ENCODE results near the gene CAMTA2. TPM values are rescaled to one million over a fixed set of nuclear protein-coding genes. Genes with fewer than 3 reads are reported as not detected.

Gene CAMTA2
- total and polyA plus RNA-seq, 2 donors = 2.8 to 51.5 TPM

DNA sequence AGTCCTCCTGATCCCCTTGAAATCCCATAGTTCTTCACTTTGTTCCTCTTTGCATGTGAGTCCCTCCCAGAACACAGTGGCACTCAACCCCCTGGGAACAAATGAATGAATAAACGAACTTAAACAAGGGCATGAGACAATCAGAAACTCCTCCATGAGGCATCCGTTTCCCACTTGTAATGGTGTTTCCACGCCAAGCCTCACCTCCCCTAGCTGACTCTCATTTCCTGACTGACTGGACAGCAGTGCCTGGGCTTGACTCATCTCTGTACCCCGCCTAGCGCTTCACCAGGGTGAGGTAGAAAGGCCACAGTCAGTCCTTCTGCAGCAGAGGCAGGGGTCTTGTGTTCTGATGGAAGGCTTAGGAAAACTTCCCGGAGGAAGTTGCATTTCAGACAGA, 24.5 kb upstream of the CAMTA2 start:
- Histone ChIP-seq H3K9me3 (ENCODE audit: control insufficient read depth in 2 of 2, insufficient read depth in 1 of 2, low read length in 1 of 2) (no peaks in the 10 kb centered on the region), H3K27ac (ENCODE audit: low read depth in 1 of 2, low read length in 1 of 2) (no peak overlapping the region), H3K36me3 (ENCODE audit: control insufficient read depth in 2 of 2, insufficient read depth in 2 of 2, low read length in 1 of 2) (peaks cover 29% of the 10 kb centered on the region in 2 donors), H3K4me3 (ENCODE audit: low read length in 2 of 2) (no peak overlapping the region), H3K27me3 (ENCODE audit: control insufficient read depth in 2 of 2, insufficient read depth in 1 of 2, low read length in 1 of 2) (no peaks in the 10 kb centered on the region), H3K4me1 (ENCODE audit: control insufficient read depth in 2 of 2, insufficient read depth in 2 of 2, low read length in 2 of 2) (peaks cover 0 to 8% of the 10 kb centered on the region in 2 donors)
- no peak for DNase-seq (ENCODE audit: low read depth in 6 of 9, low spot score in 9 of 9)
- WGBS = 93% methylated on average over 6 of the region's 6 CpGs

DNA sequence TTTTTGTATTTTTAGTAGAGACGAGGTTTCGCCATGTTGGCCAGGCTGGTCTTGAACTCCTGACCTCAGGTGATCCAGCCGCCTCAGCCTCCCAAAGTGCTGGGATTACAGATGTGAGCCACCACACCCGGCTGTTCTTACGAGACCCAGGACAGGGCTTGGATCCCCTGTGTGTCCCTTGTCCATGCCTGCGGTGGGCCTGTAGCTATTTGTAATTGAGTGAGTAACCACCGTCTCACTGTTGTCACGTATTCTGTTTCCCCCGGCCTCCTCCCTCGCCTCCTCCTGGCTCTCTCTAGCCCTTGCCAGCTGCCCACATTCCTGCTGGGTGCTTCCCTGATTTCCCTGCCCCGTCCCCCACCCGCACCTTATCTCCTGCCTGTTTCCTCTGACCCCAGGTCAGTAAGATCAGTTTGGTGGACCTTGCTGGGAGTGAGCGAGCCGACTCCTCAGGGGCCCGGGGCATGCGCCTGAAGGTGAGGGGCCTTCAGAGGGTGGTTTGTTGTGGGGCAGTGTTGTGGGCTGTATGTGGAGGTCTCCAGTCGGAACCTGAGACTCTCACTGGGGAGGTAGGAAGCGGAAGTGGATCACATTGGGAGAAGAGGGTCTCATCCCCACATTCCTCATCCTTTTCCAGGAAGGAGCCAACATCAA, 15.9 kb upstream of the CAMTA2 start:
- H3K9me3 ChIP-seq (ENCODE audit: control insufficient read depth in 2 of 2, insufficient read depth in 1 of 2, low read length in 1 of 2) = no peaks in the 10 kb centered on the region
- H3K27ac ChIP-seq (ENCODE audit: low read depth in 1 of 2, low read length in 1 of 2) = no peak overlapping the region
- H3K27me3 ChIP-seq (ENCODE audit: control insufficient read depth in 2 of 2, insufficient read depth in 1 of 2, low read length in 1 of 2) = peaks cover 0 to 9% of the 10 kb centered on the region in 2 donors
- H3K36me3 ChIP-seq (ENCODE audit: control insufficient read depth in 2 of 2, insufficient read depth in 2 of 2, low read length in 1 of 2) = peaks cover 43 to 44% of the 10 kb centered on the region in 2 donors
- no peak overlapping the region for H3K4me3 ChIP-seq (ENCODE audit: low read length in 2 of 2)
- no peak for DNase-seq (ENCODE audit: low read depth in 6 of 9, low spot score in 9 of 9)
- WGBS = 97% methylated on average over 18 of the region's 18 CpGs
- H3K4me1 ChIP-seq (ENCODE audit: control insufficient read depth in 2 of 2, insufficient read depth in 2 of 2, low read length in 2 of 2) = peaks cover 8 to 9% of the 10 kb centered on the region in 2 donors

DNA sequence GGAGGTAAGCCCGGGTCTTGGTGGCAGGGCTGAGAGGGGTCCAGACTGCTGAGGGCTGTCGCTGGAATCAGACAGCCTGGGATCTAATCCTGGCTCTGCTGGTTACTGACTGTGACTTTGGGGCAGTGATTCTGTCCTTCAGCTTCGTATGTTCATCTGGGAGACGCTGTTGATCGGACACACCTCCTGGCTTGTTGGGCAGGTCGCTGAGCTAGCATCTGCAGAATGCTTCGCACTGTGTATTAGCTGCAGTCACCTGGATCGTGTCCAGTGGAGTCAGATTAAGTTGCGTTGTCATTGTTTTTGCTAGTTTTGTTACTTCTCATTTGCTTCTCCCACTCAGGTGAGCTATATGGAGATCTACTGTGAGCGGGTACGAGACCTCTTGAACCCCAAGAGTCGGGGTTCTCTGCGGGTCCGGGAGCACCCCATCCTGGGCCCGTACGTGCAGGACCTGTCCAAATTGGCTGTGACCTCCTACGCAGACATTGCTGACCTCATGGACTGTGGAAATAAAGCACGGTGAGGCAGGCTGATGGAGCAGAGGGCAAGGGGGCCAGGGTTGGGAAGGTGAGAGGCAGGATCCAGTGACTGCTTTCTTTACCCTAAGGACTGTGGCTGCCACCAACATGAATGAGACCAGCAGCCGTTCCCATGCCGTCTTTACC, 14.8 kb upstream of the CAMTA2 start:
- Histone ChIP-seq H3K4me3 (ENCODE audit: low read length in 2 of 2) (no peak overlapping the region), H3K27me3 (ENCODE audit: control insufficient read depth in 2 of 2, insufficient read depth in 1 of 2, low read length in 1 of 2) (peaks cover 0 to 14% of the 10 kb centered on the region in 2 donors), H3K4me1 (ENCODE audit: control insufficient read depth in 2 of 2, insufficient read depth in 2 of 2, low read length in 2 of 2) (peaks cover 12% of the 10 kb centered on the region in 2 donors), H3K9me3 (ENCODE audit: control insufficient read depth in 2 of 2, insufficient read depth in 1 of 2, low read length in 1 of 2) (peaks cover 0 to under 1% of the 10 kb centered on the region in 2 donors), H3K36me3 (ENCODE audit: control insufficient read depth in 2 of 2, insufficient read depth in 2 of 2, low read length in 1 of 2) (peaks cover 35 to 40% of the 10 kb centered on the region in 2 donors), H3K27ac (ENCODE audit: low read depth in 1 of 2, low read length in 1 of 2) (no peak overlapping the region)
- 97% methylated on average over 20 of the region's 20 CpGs for WGBS
- DNase-seq (ENCODE audit: low read depth in 6 of 9, low spot score in 9 of 9) = no peak

DNA sequence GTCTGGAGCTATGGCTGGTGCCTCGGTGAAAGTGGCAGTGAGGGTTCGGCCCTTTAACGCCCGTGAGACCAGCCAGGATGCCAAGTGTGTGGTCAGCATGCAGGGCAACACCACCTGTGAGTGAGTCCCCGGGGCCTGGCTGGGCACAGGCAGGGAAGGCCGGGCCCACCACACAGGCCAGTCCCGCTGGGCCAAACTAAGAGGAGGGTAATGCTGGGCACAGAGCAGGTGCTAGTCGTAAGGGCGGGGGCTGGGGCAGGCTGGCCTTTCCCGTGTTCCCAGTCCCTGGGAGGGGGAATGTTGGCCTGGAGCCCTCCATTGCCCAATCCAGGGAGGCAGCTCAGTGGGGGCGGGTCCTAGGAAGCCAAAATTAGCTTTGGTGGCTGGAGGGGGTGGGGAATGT, 12.8 kb upstream of the CAMTA2 start:
- Histone ChIP-seq H3K36me3 (ENCODE audit: control insufficient read depth in 2 of 2, insufficient read depth in 2 of 2, low read length in 1 of 2) (peaks cover 29 to 32% of the 10 kb centered on the region in 2 donors), H3K27ac (ENCODE audit: low read depth in 1 of 2, low read length in 1 of 2) (no peak overlapping the region), H3K27me3 (ENCODE audit: control insufficient read depth in 2 of 2, insufficient read depth in 1 of 2, low read length in 1 of 2) (peaks cover 6 to 32% of the 10 kb centered on the region in 2 donors), H3K4me1 (ENCODE audit: control insufficient read depth in 2 of 2, insufficient read depth in 2 of 2, low read length in 2 of 2) (peaks cover 17 to 18% of the 10 kb centered on the region in 2 donors), H3K9me3 (ENCODE audit: control insufficient read depth in 2 of 2, insufficient read depth in 1 of 2, low read length in 1 of 2) (peaks cover 0 to 4% of the 10 kb centered on the region in 2 donors), H3K4me3 (ENCODE audit: low read length in 2 of 2) (no peak overlapping the region)
- WGBS = 95% methylated on average over 11 of the region's 11 CpGs
- DNase-seq (ENCODE audit: low read depth in 6 of 9, low spot score in 9 of 9) = no peak

DNA sequence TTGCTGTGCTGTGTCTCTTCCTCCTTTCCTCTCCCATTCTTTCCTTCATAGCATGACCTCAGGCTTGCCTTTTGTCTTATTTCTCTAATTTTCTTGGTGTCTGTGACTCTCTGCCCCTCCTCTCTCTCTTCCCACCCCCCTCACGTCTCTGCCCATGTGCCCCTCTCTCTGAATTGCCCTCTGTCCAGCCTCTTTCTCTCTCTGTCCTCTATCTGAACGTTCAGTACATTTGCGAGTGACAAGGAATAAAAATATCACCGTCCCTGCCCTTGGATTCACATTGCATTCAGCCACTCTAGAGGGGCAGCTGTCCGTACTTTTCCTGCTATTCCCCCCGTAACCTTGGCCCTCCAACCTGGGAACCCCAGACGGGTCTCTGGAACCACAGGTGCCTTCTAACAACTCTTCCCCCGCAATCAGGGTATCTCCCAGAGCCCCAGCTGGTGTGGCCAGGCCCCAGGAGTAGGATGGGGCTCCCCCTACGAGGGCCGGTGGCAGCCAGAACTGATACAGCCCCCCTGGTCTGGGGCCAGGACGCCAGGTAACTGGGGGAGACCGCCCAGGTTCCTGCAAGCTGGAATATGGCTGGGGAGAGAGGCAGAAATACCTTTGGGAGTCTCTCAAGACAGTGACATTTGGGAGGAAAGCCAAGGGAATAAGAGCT, 12.1 kb upstream of the CAMTA2 start:
- WGBS = 84% methylated on average over 12 of the region's 12 CpGs
- H3K36me3 ChIP-seq (ENCODE audit: control insufficient read depth in 2 of 2, insufficient read depth in 2 of 2, low read length in 1 of 2) = peaks cover 22 to 25% of the 10 kb centered on the region in 2 donors
- H3K4me3 ChIP-seq (ENCODE audit: low read length in 2 of 2) = peak overlapping the region in 1 of 2 donors; percentile 64
- DNase-seq (ENCODE audit: low read depth in 6 of 9, low spot score in 9 of 9) = no peak
- peaks cover 17 to 18% of the 10 kb centered on the region in 2 donors for H3K4me1 ChIP-seq (ENCODE audit: control insufficient read depth in 2 of 2, insufficient read depth in 2 of 2, low read length in 2 of 2)
- H3K27ac ChIP-seq (ENCODE audit: low read depth in 1 of 2, low read length in 1 of 2) = no peak overlapping the region
- H3K9me3 ChIP-seq (ENCODE audit: control insufficient read depth in 2 of 2, insufficient read depth in 1 of 2, low read length in 1 of 2) = peaks cover 0 to 4% of the 10 kb centered on the region in 2 donors
- peaks cover 6 to 32% of the 10 kb centered on the region in 2 donors for H3K27me3 ChIP-seq (ENCODE audit: control insufficient read depth in 2 of 2, insufficient read depth in 1 of 2, low read length in 1 of 2)

DNA sequence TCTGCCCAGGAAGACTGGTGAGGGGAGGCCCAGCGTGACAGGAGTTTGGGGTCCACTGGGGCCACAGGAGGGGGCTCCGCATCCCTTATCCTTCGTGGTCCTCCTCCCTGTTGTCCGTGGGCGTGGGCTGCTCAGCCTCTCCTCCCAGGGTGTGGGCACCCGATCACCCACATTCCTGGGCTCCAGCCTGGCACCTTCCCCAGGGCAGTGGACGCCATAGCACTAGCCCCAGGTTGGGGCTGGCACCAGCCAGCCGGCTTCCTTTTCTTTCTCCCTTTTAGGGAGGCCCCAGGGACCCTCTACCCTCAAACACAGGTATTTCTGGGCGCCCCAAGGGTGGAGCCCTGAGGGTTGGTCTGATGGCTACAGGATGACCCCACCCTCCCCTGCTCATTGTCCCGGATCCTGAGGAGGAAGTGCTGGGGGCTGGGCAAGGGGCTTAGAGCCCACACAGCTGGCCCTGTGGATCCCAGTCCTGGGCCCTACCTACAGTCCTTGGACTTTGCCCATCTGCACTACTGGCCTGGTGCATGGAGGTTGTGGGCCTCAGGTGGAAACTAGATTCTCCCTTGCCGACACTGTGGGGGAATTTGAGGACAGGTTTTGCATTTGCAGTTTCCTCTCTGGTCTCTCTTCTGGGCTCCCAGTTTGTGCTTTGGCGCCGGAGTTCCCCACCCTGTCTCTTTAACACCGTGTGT, 11.4 kb upstream of the CAMTA2 start:
- H3K4me1 ChIP-seq (ENCODE audit: control insufficient read depth in 2 of 2, insufficient read depth in 2 of 2, low read length in 2 of 2) = peaks cover 17 to 18% of the 10 kb centered on the region in 2 donors
- H3K4me3 ChIP-seq (ENCODE audit: low read length in 2 of 2) = peak overlapping the region; percentile 64 to 86
- DNase-seq (ENCODE audit: low read depth in 6 of 9, low spot score in 9 of 9) = no peak
- no peak overlapping the region for H3K27ac ChIP-seq (ENCODE audit: low read depth in 1 of 2, low read length in 1 of 2)
- H3K27me3 ChIP-seq (ENCODE audit: control insufficient read depth in 2 of 2, insufficient read depth in 1 of 2, low read length in 1 of 2) = peaks cover 6 to 32% of the 10 kb centered on the region in 2 donors
- H3K36me3 ChIP-seq (ENCODE audit: control insufficient read depth in 2 of 2, insufficient read depth in 2 of 2, low read length in 1 of 2) = peaks cover 15 to 19% of the 10 kb centered on the region in 2 donors
- 69% methylated on average over 14 of the region's 14 CpGs for whole genome bisulfite sequencing
- peaks cover 0 to 4% of the 10 kb centered on the region in 2 donors for H3K9me3 ChIP-seq (ENCODE audit: control insufficient read depth in 2 of 2, insufficient read depth in 1 of 2, low read length in 1 of 2)

DNA sequence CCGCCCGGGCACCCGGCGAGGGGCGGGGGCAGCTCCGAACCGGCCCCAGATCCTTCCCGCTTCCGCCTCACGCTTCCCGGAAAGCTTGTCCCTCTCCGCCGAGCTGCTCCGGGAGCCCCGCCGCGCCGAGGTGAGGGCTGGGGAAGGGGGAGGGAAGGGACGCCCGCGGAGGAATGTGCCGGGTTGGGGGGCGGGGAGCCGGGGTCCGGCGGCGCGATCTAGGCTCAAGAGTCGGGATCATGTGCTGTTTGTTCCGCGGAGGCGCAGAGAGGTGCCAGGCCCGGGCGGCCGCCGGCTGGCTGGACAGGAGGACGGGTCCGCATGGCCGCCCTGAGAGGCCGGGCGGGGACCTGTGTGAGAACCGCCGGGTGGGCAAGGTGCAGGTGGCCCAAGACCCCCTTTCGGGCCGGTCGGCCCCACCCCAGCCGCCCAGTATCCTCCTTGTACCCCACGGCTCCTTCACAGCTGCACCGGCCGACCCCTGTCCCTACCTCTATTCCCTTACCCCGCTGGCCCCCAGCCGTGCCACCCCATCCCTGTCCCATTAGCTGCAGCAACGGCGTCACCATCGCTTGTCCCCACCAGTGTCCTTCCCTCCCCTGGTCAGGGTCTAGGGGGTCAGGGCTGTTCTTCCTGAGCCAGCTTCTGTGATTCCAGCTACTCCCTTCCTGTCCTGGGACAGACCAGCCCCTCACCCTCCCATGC, 10.7 kb upstream of the CAMTA2 start:
- Histone ChIP-seq H3K4me1 (ENCODE audit: control insufficient read depth in 2 of 2, insufficient read depth in 2 of 2, low read length in 2 of 2) (peaks cover 17 to 18% of the 10 kb centered on the region in 2 donors), H3K4me3 (ENCODE audit: low read length in 2 of 2) (peak overlapping the region; percentile 64 to 86), H3K27me3 (ENCODE audit: control insufficient read depth in 2 of 2, insufficient read depth in 1 of 2, low read length in 1 of 2) (peaks cover 6 to 32% of the 10 kb centered on the region in 2 donors), H3K9me3 (ENCODE audit: control insufficient read depth in 2 of 2, insufficient read depth in 1 of 2, low read length in 1 of 2) (peaks cover 0 to 4% of the 10 kb centered on the region in 2 donors), H3K27ac (ENCODE audit: low read depth in 1 of 2, low read length in 1 of 2) (peak overlapping the region in 1 of 2 donors; percentile 25), H3K36me3 (ENCODE audit: control insufficient read depth in 2 of 2, insufficient read depth in 2 of 2, low read length in 1 of 2) (peaks cover 10 to 14% of the 10 kb centered on the region in 2 donors)
- WGBS = 6% methylated on average over 55 of the region's 55 CpGs
- no peak for DNase-seq (ENCODE audit: low read depth in 6 of 9, low spot score in 9 of 9)

DNA sequence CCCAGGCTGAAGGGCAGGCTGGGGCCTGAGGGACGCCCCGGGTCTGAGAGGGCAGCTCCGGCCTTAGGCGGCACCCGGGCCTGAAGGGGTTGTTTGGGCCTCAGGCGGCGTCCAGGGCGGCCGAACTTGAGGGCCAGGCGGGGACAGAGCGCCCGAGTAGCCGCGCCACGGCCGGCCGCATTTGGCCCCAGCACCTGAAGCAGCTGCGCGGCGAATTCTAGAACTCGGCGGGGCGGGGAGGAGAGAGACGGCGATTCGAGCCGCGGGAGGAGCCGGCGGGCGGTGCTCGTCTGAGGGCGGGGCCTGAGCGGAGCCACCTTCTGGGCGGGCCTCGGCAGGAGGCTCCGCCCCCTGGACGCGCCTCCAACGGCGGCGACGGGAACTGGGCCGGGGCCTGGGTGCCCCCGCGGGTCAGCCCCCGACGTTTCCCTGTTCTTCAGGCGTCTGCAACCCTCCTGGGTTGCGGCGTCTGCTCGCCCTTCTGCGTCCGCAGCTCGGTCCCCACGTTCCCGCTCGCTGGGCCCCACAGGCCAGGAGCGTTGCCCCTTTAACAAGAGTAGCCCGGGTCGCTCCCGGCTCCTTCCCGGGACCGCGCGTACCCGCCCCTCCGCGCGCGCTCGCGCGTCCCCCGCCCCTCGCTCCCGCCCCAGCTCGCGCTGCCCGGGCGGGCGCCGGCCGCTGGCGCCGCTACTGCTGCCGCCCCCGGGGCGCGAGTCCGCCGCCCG, 10.0 kb upstream of the CAMTA2 start, which contains the start of the genes INCA1 and KIF1C:
Gene INCA1 (minus strand): TSS at position 221 of the 725 bp plus-strand sequence. CDS start 3,085 bp downstream, outside the sequence.
Gene KIF1C (plus strand): TSS at position 649 of the 725 bp plus-strand sequence. CDS start 2,297 bp downstream, outside the sequence.
- DNase-seq (ENCODE audit: low read depth in 6 of 9, low spot score in 9 of 9) = peak in 8 of 9 donors; percentile 73 to 94 (median 86)
- H3K36me3 ChIP-seq (ENCODE audit: control insufficient read depth in 2 of 2, insufficient read depth in 2 of 2, low read length in 1 of 2) = peaks cover 8 to 9% of the 10 kb centered on the region in 2 donors
- under 1% methylated on average over 93 of the region's 93 CpGs for WGBS
- H3K9me3 ChIP-seq (ENCODE audit: control insufficient read depth in 2 of 2, insufficient read depth in 1 of 2, low read length in 1 of 2) = peaks cover 0 to 4% of the 10 kb centered on the region in 2 donors
- H3K27ac ChIP-seq (ENCODE audit: low read depth in 1 of 2, low read length in 1 of 2) = peak within 1 kb of the TSS; percentile 68 to 73
- H3K4me1 ChIP-seq (ENCODE audit: control insufficient read depth in 2 of 2, insufficient read depth in 2 of 2, low read length in 2 of 2) = peaks cover 17 to 18% of the 10 kb centered on the region in 2 donors
- peak within 1 kb of the TSS; percentile 64 to 86 for H3K4me3 ChIP-seq (ENCODE audit: low read length in 2 of 2)
- peaks cover 6 to 32% of the 10 kb centered on the region in 2 donors for H3K27me3 ChIP-seq (ENCODE audit: control insufficient read depth in 2 of 2, insufficient read depth in 1 of 2, low read length in 1 of 2)

All from thymus (tissue), 11 donors.